Tibial nerve (tissue), 4 donors: ENCODE measurements around the gene MORC4. TPM values are rescaled to one million over a fixed set of nuclear protein-coding genes. Genes with fewer than 3 reads are reported as not detected.

Experiments
- DNase-seq, 2 donors: peaks; one replicate each; pipeline ENCODE4 v3.0.0-alpha.2; 2019; ENCODE audit warnings: low spot score in 2 of 2
- H3K27ac ChIP-seq, 4 donors: fragments of 200-600 bp; sonication (generic) in 3 of 4; one replicate each; pipeline ENCODE4 v1.5.1; 2017 to 2019; ENCODE audit warnings: mild to moderate bottlenecking in 1 of 4
- H3K27me3 ChIP-seq, 2 donors: fragments of 200-600 bp; sonication (generic) in 1 of 2; one replicate each; pipeline versions ENCODE4 v1.5.1 to v1.6.0; 2017 to 2019
- H3K36me3 ChIP-seq, 3 donors: fragments of 200-600 bp; sonication (generic); one replicate each; pipeline ENCODE4 v1.5.1; 2018 to 2019
- H3K4me1 ChIP-seq, 4 donors: fragments of 200-600 bp; sonication (generic) in 3 of 4; one replicate each; pipeline ENCODE4 v1.5.1; 2017 to 2019
- H3K4me3 ChIP-seq, 4 donors: fragments of 200-600 bp; sonication (generic) in 3 of 4; one replicate each; pipeline ENCODE4 v1.5.1; 2017 to 2019; ENCODE audit warnings: mild to moderate bottlenecking in 1 of 4, moderate library complexity in 1 of 4
- H3K9me3 ChIP-seq, 4 donors: fragments of 200-600 bp; sonication (generic) in 3 of 4; one replicate each; pipeline ENCODE4 v1.5.1; 2017 to 2019
- CTCF ChIP-seq, 5 experiments: fragments of 200-600 bp in 3 of 5; fragments of 450-650 bp in 2 of 5; sonication (generic) in 3 of 5; IDR thresholded peaks; one replicate each; pipeline ENCODE4 v1.5.1; 2016 to 2019; ENCODE audit warnings: antibody characterized with exemption in 5 of 5, mild to moderate bottlenecking in 3 of 5, moderate library complexity in 2 of 5
- EP300 ChIP-seq, 2 donors: sonication (generic); formaldehyde crosslinking; IDR thresholded peaks; one replicate each; pipeline ENCODE4 v1.6.1; 2017; ENCODE audit warnings: antibody characterized with exemption in 2 of 2, mild to moderate bottlenecking in 1 of 2
- POLR2A ChIP-seq, 2 donors: fragments of 450-650 bp; IDR thresholded peaks; one replicate each; pipeline ENCODE4 v1.6.1; 2017; ENCODE audit warnings: antibody characterized with exemption in 2 of 2, mild to moderate bottlenecking in 2 of 2, moderate library complexity in 2 of 2
- whole genome bisulfite sequencing, 2 donors: methylation state at CpG; one replicate each; pipeline ENCODE4 v1.1.5; 2018; 5-methylcytosine and 5-hydroxymethylcytosine counted together
- total RNA-seq, 4 donors: library from RNA; depleted of rRNA; stranded (reverse); fragments of >200 nt; gene quantifications; one replicate each; pipeline ENCODE4 v1.1.0, GENCODE V29; 2016

Gene MORC4
- total RNA-seq, 4 donors from 2014 or later, result 14.1 to 27.1 (median 21.6) TPM

DNA sequence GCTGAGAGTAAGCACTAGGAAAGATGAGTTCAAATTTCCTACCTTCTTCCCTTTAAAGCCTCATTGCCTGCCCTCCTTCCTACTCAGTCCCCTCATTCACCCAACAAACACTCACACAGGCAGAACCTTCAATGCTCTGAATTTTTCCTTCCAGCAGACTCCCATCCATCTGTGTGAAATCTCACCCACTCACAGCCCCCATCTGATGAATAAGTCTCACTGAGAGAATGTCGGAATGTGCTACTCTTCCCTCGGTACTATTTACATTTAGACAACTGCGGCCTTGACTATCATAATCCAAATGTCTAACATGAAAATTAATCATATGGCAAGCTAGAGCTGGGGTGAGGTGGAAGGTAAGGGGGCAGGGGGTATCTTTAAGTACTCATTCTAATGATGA lies 60.4 kb downstream of the MORC4 start:
- no peak overlapping the region for H3K4me3 ChIP-seq
- H3K4me1 ChIP-seq, result no peaks in the 10 kb centered on the region
- H3K36me3 ChIP-seq, result peaks cover 0 to 28% (median 0%) of the 10 kb centered on the region in 3 donors
- 52 to 73% methylated on average over 3 of the region's 3 CpGs for WGBS, 2 donors
- DNase-seq, result no peak
- H3K27me3 ChIP-seq, result peaks cover 0 to 6% of the 10 kb centered on the region in 2 donors
- no peak for TF ChIP-seq CTCF (IDR thresholded peaks at IDR 0.05)
- TF ChIP-seq POLR2A (IDR thresholded peaks at IDR 0.05), result no peak
- no peak for TF ChIP-seq EP300 (IDR thresholded peaks at IDR 0.05)
- no peak overlapping the region for H3K27ac ChIP-seq
- H3K9me3 ChIP-seq, result no peaks in the 10 kb centered on the region

DNA sequence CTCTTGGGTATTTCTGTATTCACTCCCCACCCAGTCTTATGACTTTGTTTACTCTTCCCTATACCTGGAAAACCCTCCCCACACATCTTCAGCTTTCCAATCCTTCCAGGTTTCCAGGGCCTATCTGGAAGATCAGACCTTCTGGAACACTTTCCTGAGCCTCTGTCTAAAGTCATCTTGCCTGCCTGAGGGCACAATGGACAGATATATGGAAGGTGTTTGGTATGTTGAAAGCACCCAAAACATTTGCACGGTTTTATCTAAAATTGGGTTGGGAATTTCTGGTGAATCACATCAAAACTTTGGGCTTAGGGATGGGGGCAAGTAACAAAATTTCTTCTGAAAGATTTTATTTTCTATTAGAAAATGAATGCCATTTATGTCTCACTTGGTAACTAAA lies 63.8 kb downstream of the MORC4 start:
- no peak for DNase-seq
- 59 to 86% methylated on average over 1 of the region's 1 CpG for WGBS, 2 donors
- H3K27me3 ChIP-seq, result peaks cover 0 to 6% of the 10 kb centered on the region in 2 donors
- H3K4me3 ChIP-seq, result no peak overlapping the region
- TF ChIP-seq POLR2A (IDR thresholded peaks at IDR 0.05) (no peak), CTCF (IDR thresholded peaks at IDR 0.05) (no peak), EP300 (IDR thresholded peaks at IDR 0.05) (no peak)
- H3K27ac ChIP-seq, result no peak overlapping the region
- peaks cover 0 to 10% (median 0%) of the 10 kb centered on the region in 3 donors for H3K36me3 ChIP-seq
- no peaks in the 10 kb centered on the region for H3K9me3 ChIP-seq
- peaks cover 0 to 9% (median 4%) of the 10 kb centered on the region in 4 donors for H3K4me1 ChIP-seq

- TF ChIP-seq CTCF (IDR thresholded peaks at IDR 0.05) (no peak), POLR2A (IDR thresholded peaks at IDR 0.05) (no peak)
- Histone ChIP-seq H3K4me1 (peaks cover 0 to 9% (median 4%) of the 10 kb centered on the region in 4 donors), H3K9me3 (no peaks in the 10 kb centered on the region), H3K27ac (no peak overlapping the region), H3K36me3 (peaks cover 0 to 5% (median 0%) of the 10 kb centered on the region in 3 donors), H3K27me3 (peaks cover 0 to 6% of the 10 kb centered on the region in 2 donors), H3K4me3 (no peak overlapping the region)
- DNase-seq, result no peak
- 2 to 24% methylated on average over 4 of the region's 4 CpGs for WGBS, 2 donors
These were observed 64.8 kb downstream of the MORC4 start for GRCh38 chrX:106935175-106935574.

GRCh38 chrX:106933538-106933961 lies 66.5 kb downstream of the MORC4 start:
- Histone ChIP-seq H3K4me1 (peaks cover 0 to 9% (median 4%) of the 10 kb centered on the region in 4 donors), H3K27ac (peak overlapping the region in 2 of 4 donors; percentile 15 to 20), H3K27me3 (peaks cover 0 to 6% of the 10 kb centered on the region in 2 donors), H3K9me3 (no peaks in the 10 kb centered on the region), H3K4me3 (no peak overlapping the region), H3K36me3 (peaks cover 0 to 5% (median 0%) of the 10 kb centered on the region in 3 donors)
- TF ChIP-seq CTCF (IDR thresholded peaks at IDR 0.05) (no peak), POLR2A (IDR thresholded peaks at IDR 0.05) (no peak), EP300 (IDR thresholded peaks at IDR 0.05) (no peak)
- no peak for DNase-seq
- WGBS, 2 donors, result 6 to 38% methylated on average over 3 of the region's 3 CpGs

DNA sequence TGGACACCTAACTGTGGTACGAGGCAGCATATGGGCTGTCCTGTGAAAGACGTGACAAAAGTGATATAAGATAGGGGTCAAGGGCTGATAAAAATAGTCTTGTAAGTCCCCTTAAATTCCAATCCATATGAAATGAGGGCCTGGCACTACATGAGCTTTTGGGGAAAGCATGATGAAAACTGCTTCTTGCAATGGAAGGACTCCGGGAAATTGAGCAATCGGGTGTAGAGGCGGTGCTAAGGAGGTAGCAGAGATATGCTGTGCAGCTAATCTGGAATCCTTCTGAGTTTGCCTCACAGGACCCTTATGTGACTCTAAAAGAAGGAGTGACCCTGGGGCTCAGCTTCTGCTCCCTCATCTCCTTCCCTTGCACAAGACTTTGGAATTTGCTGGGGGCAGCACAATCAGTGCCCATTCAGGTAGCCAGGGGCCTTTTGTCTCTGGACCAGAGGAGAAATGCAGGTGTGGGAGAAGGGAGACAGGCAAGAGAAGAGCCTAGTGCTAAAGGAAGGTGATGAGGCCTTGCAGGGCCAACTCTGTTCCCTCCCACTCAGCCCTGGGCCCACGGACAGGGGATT lies 67.0 kb downstream of the MORC4 start:
- Histone ChIP-seq H3K27ac (peak overlapping the region in 2 of 4 donors; percentile 20 to 49), H3K36me3 (peaks cover 0 to 5% (median 0%) of the 10 kb centered on the region in 3 donors), H3K27me3 (peaks cover 0 to 6% of the 10 kb centered on the region in 2 donors), H3K4me1 (peaks cover 0 to 9% (median 4%) of the 10 kb centered on the region in 4 donors), H3K9me3 (no peaks in the 10 kb centered on the region), H3K4me3 (no peak overlapping the region)
- WGBS, 2 donors, result 72 to 83% methylated on average over 5 to 6 of the region's 6 CpGs
- DNase-seq, result no peak
- TF ChIP-seq CTCF (IDR thresholded peaks at IDR 0.05), result no peak
- no peak for TF ChIP-seq POLR2A (IDR thresholded peaks at IDR 0.05)
- TF ChIP-seq EP300 (IDR thresholded peaks at IDR 0.05), result no peak
